NB4 (cell line): Measurements from ENCODE around the gene C4B.

ENCODE experiments used
- CTCF ChIP-seq: IDR thresholded peaks from one replicate; pipeline ENCODE4 v1.5.1; 2012; ENCODE audit warnings: low read depth, low read length
- MAX ChIP-seq: IDR thresholded peaks from 2 replicates; pipeline ENCODE4 v1.6.1; 2011; ENCODE audit warnings: low read depth, low read length
- POLR2A ChIP-seq: IDR thresholded peaks from 2 replicates; pipeline ENCODE4 v1.6.1; 2011; ENCODE audit warnings: mild to moderate bottlenecking; ENCODE audit not compliant: insufficient read length; ENCODE audit errors: extremely low read depth

GRCh38 chr6:31966506-31966905, 48.1 kb upstream of the C4B start:
- TF ChIP-seq CTCF (no peak), POLR2A (no peak), MAX (no peak)
